Mesodermal cell (in vitro differentiated cells): ENCODE measurements around the gene TH.

Experiments used
- H3K27ac ChIP-seq: 2 replicates; pipeline ENCODE4 v1.7.0; 2013; ENCODE audit warnings: mild to moderate bottlenecking, low read depth, low read length, moderate library complexity; ENCODE audit not compliant: severe bottlenecking
- H3K36me3 ChIP-seq: 2 replicates; pipeline ENCODE4 v1.7.1; 2013; ENCODE audit warnings: mild to moderate bottlenecking, low read length, moderate library complexity; ENCODE audit not compliant: control insufficient read depth, insufficient read depth
- H3K4me1 ChIP-seq: one replicate; pipeline ENCODE4 v1.7.1; 2013; ENCODE audit warnings: mild to moderate bottlenecking, low read length; ENCODE audit not compliant: insufficient read depth, control insufficient read depth, poor library complexity, severe bottlenecking
- H3K4me3 ChIP-seq: 2 replicates; pipeline ENCODE4 v1.7.0; 2013; ENCODE audit warnings: low read length, control low read depth, mild to moderate bottlenecking; ENCODE audit not compliant: insufficient read depth, poor library complexity, severe bottlenecking; ENCODE audit errors: extremely low read depth
- H3K9me3 ChIP-seq: 2 replicates; pipeline ENCODE4 v1.7.1; 2013; ENCODE audit warnings: mild to moderate bottlenecking, low read length, moderate library complexity; ENCODE audit not compliant: control insufficient read depth
- WGBS, 2 experiments: methylation state at CpG; one replicate each; pipeline ENCODE4 v1.1.5; 2013; ENCODE audit warnings: missing lambda C conversion rate in 2 of 2; ENCODE audit not compliant: insufficient coverage in 2 of 2; 5-methylcytosine and 5-hydroxymethylcytosine counted together

The TH gene

GRCh38 chr11:2214527-2215229 is 43.1 kb upstream of the TH start:
- H3K9me3 ChIP-seq = no peaks in the 10 kb centered on the region
- H3K4me1 ChIP-seq = peaks cover 11% of the 10 kb centered on the region
- no peaks in the 10 kb centered on the region for H3K36me3 ChIP-seq
- no peak overlapping the region for H3K4me3 ChIP-seq
- 84 to 86% methylated on average over 22 to 28 of the region's 28 CpGs for WGBS, 2 experiments
- H3K27ac ChIP-seq = no peak overlapping the region

GRCh38 chr11:2213890-2214526 is 42.4 kb upstream of the TH start:
- Histone ChIP-seq H3K4me1 (peaks cover 11% of the 10 kb centered on the region), H3K9me3 (no peaks in the 10 kb centered on the region), H3K27ac (no peak overlapping the region), H3K36me3 (no peaks in the 10 kb centered on the region), H3K4me3 (no peak overlapping the region)
- 66 to 67% methylated on average over 6 to 9 of the region's 11 CpGs for WGBS, 2 experiments

GRCh38 chr11:2213384-2213842 is 41.8 kb upstream of the TH start:
- no peak overlapping the region for H3K4me3 ChIP-seq
- H3K9me3 ChIP-seq = no peaks in the 10 kb centered on the region
- peaks cover 11% of the 10 kb centered on the region for H3K4me1 ChIP-seq
- H3K36me3 ChIP-seq = no peaks in the 10 kb centered on the region
- 22 to 28% methylated on average over 7 to 11 of the region's 16 CpGs for WGBS, 2 experiments
- H3K27ac ChIP-seq = no peak overlapping the region

- no peak overlapping the region for H3K27ac ChIP-seq
- H3K4me1 ChIP-seq = peaks cover 11% of the 10 kb centered on the region
- H3K36me3 ChIP-seq = no peaks in the 10 kb centered on the region
- no peaks in the 10 kb centered on the region for H3K9me3 ChIP-seq
- H3K4me3 ChIP-seq = no peak overlapping the region
- WGBS, 2 experiments = 86 to 91% methylated on average over 16 to 17 of the region's 23 CpGs
Observed at GRCh38 chr11:2212411-2213251, 41.0 kb upstream of the TH start.

- WGBS, 2 experiments = 88 to 91% methylated on average over 28 of the region's 30 CpGs
- no peak overlapping the region for H3K4me3 ChIP-seq
- peaks cover 11% of the 10 kb centered on the region for H3K4me1 ChIP-seq
- H3K27ac ChIP-seq = no peak overlapping the region
- no peaks in the 10 kb centered on the region for H3K9me3 ChIP-seq
- H3K36me3 ChIP-seq = no peaks in the 10 kb centered on the region
Observed at GRCh38 chr11:2211113-2211971, 39.7 kb upstream of the TH start.

GRCh38 chr11:2210366-2211112 is 38.9 kb upstream of the TH start:
- Histone ChIP-seq H3K4me1 (peaks cover 11% of the 10 kb centered on the region), H3K36me3 (no peaks in the 10 kb centered on the region), H3K4me3 (no peak overlapping the region), H3K27ac (no peak overlapping the region), H3K9me3 (no peaks in the 10 kb centered on the region)
- 86 to 90% methylated on average over 12 to 16 of the region's 16 CpGs for WGBS, 2 experiments

GRCh38 chr11:2209900-2210321 is 38.3 kb upstream of the TH start:
- peaks cover 11% of the 10 kb centered on the region for H3K4me1 ChIP-seq
- no peaks in the 10 kb centered on the region for H3K9me3 ChIP-seq
- no peaks in the 10 kb centered on the region for H3K36me3 ChIP-seq
- no peak overlapping the region for H3K4me3 ChIP-seq
- WGBS, 2 experiments = 79 to 90% methylated on average over 10 to 11 of the region's 12 CpGs
- H3K27ac ChIP-seq = no peak overlapping the region

- H3K4me3 ChIP-seq = no peak overlapping the region
- 89 to 91% methylated on average over 8 to 9 of the region's 11 CpGs for WGBS, 2 experiments
- H3K36me3 ChIP-seq = no peaks in the 10 kb centered on the region
- peaks cover 11% of the 10 kb centered on the region for H3K4me1 ChIP-seq
- no peaks in the 10 kb centered on the region for H3K9me3 ChIP-seq
- no peak overlapping the region for H3K27ac ChIP-seq
Observed at GRCh38 chr11:2209370-2209801, 37.8 kb upstream of the TH start.

GRCh38 chr11:2208691-2209369 is 37.2 kb upstream of the TH start:
- 94 to 97% methylated on average over 23 of the region's 24 CpGs for WGBS, 2 experiments
- Histone ChIP-seq H3K4me1 (peaks cover 10% of the 10 kb centered on the region), H3K36me3 (no peaks in the 10 kb centered on the region), H3K27ac (no peak overlapping the region), H3K9me3 (no peaks in the 10 kb centered on the region), H3K4me3 (no peak overlapping the region)
